Caco-2 (cell line): ENCODE results near the gene DNAH10. TPM values are rescaled to one million over a fixed set of nuclear protein-coding genes. Genes with fewer than 3 reads are reported as not detected.

Experiments used
- BruUV-seq: library from RNA; stranded (reverse); fragments of 400-500 nt; replicated peaks from 2 replicates; lab custom pipeline; 2021; lab: Mats Ljungman, UMichigan
- CTCF ChIA-PET: fragments of 300-600 bp; sonication (Branson Sonifier 250); formaldehyde crosslinking; loops from one replicate; lab custom pipeline; 2022; ENCODE audit warnings: antibody characterized with exemption; lab: Charles Lee
- POLR2A ChIA-PET: fragments of 300-600 bp; sonication (Branson Sonifier 250); formaldehyde crosslinking; loops from one replicate; lab custom pipeline; 2022; ENCODE audit warnings: antibody characterized with exemption; lab: Charles Lee
- DNase-seq, 2 experiments: peaks; one replicate each; pipeline versions ENCODE4 v3.0.0 to v3.0.0-alpha.2; 2020 to 2022
- H3K27me3 ChIP-seq: replicated peaks from 2 replicates; pipeline ENCODE4 v1.6.0; 2011; ENCODE audit warnings: low read length; ENCODE audit not compliant: control insufficient read depth, insufficient read depth
- H3K36me3 ChIP-seq: 2 replicates; pipeline ENCODE4 v1.5.1; 2011; ENCODE audit warnings: low read length; ENCODE audit not compliant: control insufficient read depth, insufficient read depth
- H3K4me1 ChIP-seq: fragments of 250-450 bp; sonication (Bioruptor Pico); 2 replicates; pipeline ENCODE4 v1.5.1; 2020; ENCODE audit warnings: mild to moderate bottlenecking
- H3K4me3 ChIP-seq: 2 replicates; pipeline ENCODE4 v1.5.1; 2011; ENCODE audit warnings: low read depth, mild to moderate bottlenecking, control low read depth, low read length
- H3K9me3 ChIP-seq: fragments of 250-450 bp; sonication (Bioruptor Pico); 2 replicates; pipeline ENCODE4 v1.5.1; 2020; ENCODE audit warnings: mild to moderate bottlenecking, moderate library complexity
- H3K27ac Mint-ChIP-seq: one replicate; pipeline ENCODE4 v1.8.0; 2022; ENCODE audit warnings: mixed read lengths; ENCODE audit not compliant: unreplicated experiment
- H3K27me3 Mint-ChIP-seq: one replicate; pipeline ENCODE4 v1.8.0; 2022; ENCODE audit warnings: mixed read lengths; ENCODE audit not compliant: insufficient read depth, unreplicated experiment
- H3K36me3 Mint-ChIP-seq: one replicate; pipeline ENCODE4 v1.8.0; 2022; ENCODE audit warnings: mild to moderate bottlenecking, mixed read lengths; ENCODE audit not compliant: insufficient read depth, unreplicated experiment
- H3K4me1 Mint-ChIP-seq: one replicate; pipeline ENCODE4 v1.8.0; 2022; ENCODE audit warnings: low read depth, mixed read lengths; ENCODE audit not compliant: unreplicated experiment
- H3K4me3 Mint-ChIP-seq: one replicate; pipeline ENCODE4 v1.8.0; 2022; ENCODE audit warnings: mild to moderate bottlenecking, moderate library complexity, mixed read lengths; ENCODE audit not compliant: unreplicated experiment
- H3K9me3 Mint-ChIP-seq: one replicate; pipeline ENCODE4 v1.8.0; 2022; ENCODE audit warnings: mixed read lengths; ENCODE audit not compliant: unreplicated experiment
- intact Hi-C: fragments of 100-400 bp; cut with micrococcal nuclease; formaldehyde crosslinking; loops from one replicate; pipeline ENCODE4 v1.10.0; 2022; ENCODE audit not compliant: unreplicated experiment
- total RNA-seq: library from RNA; stranded (reverse); gene quantifications from 2 replicates; pipeline ENCODE4 v1.2.3, GENCODE V29; 2022
- TF ChIP-seq, protein P1 (sequence below), 2 experiments: fragments of 200-600 bp in 1 of 2; IDR thresholded peaks; 1 replicate in 1 of 2; 2 replicates in 1 of 2; pipeline versions ENCODE4 v1.5.1 to v1.8.0; 2011 to 2022; ENCODE audit warnings: antibody characterized with exemption in 1 of 2, control low read depth in 1 of 2, inconsistent platforms in 1 of 2, low read depth in 1 of 2, low read length in 1 of 2, mild to moderate bottlenecking in 1 of 2, moderate library complexity in 1 of 2; ENCODE audit not compliant: insufficient read depth in 1 of 2, severe bottlenecking in 1 of 2, unreplicated experiment in 1 of 2

DNAH10 gene
- total RNA-seq, 1 experiment from 2014 or later, result 0.45 TPM

GRCh38 chr12:123938679-123939480 lies 176.8 kb downstream of the DNAH10 start:
- Mint-ChIP-seq H3K9me3 (no peaks in the 10 kb centered on the region), H3K4me3 (no peak overlapping the region), H3K4me1 (peaks cover 11% of the 10 kb centered on the region), H3K36me3 (peaks cover 22% of the 10 kb centered on the region), H3K27me3 (no peaks in the 10 kb centered on the region), H3K27ac (peak overlapping the region; percentile 17)
- ChIA-PET POLR2A (no interaction called here), CTCF (interaction anchor here (1.0 kb wide), 1 partner anchor 34 kb away, joined by 3 read pairs; the partner anchor contains the start of genes CCDC92 and ZNF664)
- TF ChIP-seq, protein P1, sequence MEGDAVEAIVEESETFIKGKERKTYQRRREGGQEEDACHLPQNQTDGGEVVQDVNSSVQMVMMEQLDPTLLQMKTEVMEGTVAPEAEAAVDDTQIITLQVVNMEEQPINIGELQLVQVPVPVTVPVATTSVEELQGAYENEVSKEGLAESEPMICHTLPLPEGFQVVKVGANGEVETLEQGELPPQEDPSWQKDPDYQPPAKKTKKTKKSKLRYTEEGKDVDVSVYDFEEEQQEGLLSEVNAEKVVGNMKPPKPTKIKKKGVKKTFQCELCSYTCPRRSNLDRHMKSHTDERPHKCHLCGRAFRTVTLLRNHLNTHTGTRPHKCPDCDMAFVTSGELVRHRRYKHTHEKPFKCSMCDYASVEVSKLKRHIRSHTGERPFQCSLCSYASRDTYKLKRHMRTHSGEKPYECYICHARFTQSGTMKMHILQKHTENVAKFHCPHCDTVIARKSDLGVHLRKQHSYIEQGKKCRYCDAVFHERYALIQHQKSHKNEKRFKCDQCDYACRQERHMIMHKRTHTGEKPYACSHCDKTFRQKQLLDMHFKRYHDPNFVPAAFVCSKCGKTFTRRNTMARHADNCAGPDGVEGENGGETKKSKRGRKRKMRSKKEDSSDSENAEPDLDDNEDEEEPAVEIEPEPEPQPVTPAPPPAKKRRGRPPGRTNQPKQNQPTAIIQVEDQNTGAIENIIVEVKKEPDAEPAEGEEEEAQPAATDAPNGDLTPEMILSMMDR (IDR thresholded peaks at IDR 0.05; ENCODE audit: insufficient read depth in 1 of 2, low read depth in 1 of 2, low read length in 1 of 2, severe bottlenecking in 1 of 2, unreplicated experiment in 1 of 2), result peak in 1 of 2 experiments; percentile 37
- intact Hi-C loops, result no loop called here
- peak in 1 of 2 experiments; percentile 31 for DNase-seq
- BruUV-seq, result no TSS peak
- no peak overlapping the region for H3K4me3 ChIP-seq
- H3K9me3 ChIP-seq, result peaks cover 4% of the 10 kb centered on the region; the same call in 1 of the 2 replicates
- no peaks in the 10 kb centered on the region for H3K27me3 ChIP-seq
- H3K36me3 ChIP-seq, result peaks cover 1% of the 10 kb centered on the region
- H3K4me1 ChIP-seq, result no peaks in the 10 kb centered on the region

- Histone ChIP-seq H3K4me1 (no peaks in the 10 kb centered on the region), H3K36me3 (peaks cover 1% of the 10 kb centered on the region), H3K4me3 (no peak overlapping the region), H3K9me3 (peaks cover 4% of the 10 kb centered on the region; the same call in 1 of the 2 replicates), H3K27me3 (no peaks in the 10 kb centered on the region)
- intact Hi-C loops, result no loop called here
- CTCF ChIA-PET, result no interaction called here
- Mint-ChIP-seq H3K27me3 (no peaks in the 10 kb centered on the region), H3K4me3 (no peak overlapping the region), H3K27ac (no peak overlapping the region), H3K9me3 (no peaks in the 10 kb centered on the region), H3K4me1 (peaks cover 11% of the 10 kb centered on the region), H3K36me3 (peaks cover 22% of the 10 kb centered on the region)
- TF ChIP-seq, protein P1 (IDR thresholded peaks at IDR 0.05; ENCODE audit: insufficient read depth in 1 of 2, low read depth in 1 of 2, low read length in 1 of 2, severe bottlenecking in 1 of 2, unreplicated experiment in 1 of 2), result no peak
- POLR2A ChIA-PET, result no interaction called here
- peak in 1 of 2 experiments; percentile 14 for DNase-seq
- no TSS peak for BruUV-seq
Observed at GRCh38 chr12:123939716-123940626, 177.9 kb downstream of the DNAH10 start.

DNA sequence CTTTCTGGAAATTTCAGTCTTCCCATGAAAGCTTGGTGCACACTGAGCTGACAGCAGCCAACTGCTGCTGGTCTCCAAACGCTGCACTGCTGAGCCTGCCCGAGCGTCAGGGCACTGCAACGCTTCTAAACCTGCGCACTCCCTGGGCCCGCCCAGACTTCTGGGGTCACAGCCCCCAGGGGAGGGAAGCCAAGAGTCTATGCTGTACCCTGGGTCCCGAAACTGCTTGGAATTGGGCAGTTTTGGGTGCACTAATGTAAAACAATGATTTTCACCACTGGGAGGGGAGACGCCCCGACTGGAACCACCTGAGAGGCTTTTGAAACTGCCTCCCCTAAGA lies 178.5 kb downstream of the DNAH10 start:
- ChIA-PET CTCF (no interaction called here), POLR2A (no interaction called here)
- no peak overlapping the region for H3K4me3 ChIP-seq
- Mint-ChIP-seq H3K9me3 (no peaks in the 10 kb centered on the region), H3K4me1 (peaks cover 11% of the 10 kb centered on the region), H3K4me3 (no peak overlapping the region), H3K36me3 (peaks cover 22% of the 10 kb centered on the region), H3K27me3 (no peaks in the 10 kb centered on the region), H3K27ac (no peak overlapping the region)
- BruUV-seq, result no TSS peak
- no peaks in the 10 kb centered on the region for H3K4me1 ChIP-seq
- TF ChIP-seq, protein P1 (IDR thresholded peaks at IDR 0.05; ENCODE audit: insufficient read depth in 1 of 2, low read depth in 1 of 2, low read length in 1 of 2, severe bottlenecking in 1 of 2, unreplicated experiment in 1 of 2), result no peak
- peak in 1 of 2 experiments; percentile 7 for DNase-seq
- peaks cover 1% of the 10 kb centered on the region for H3K36me3 ChIP-seq
- H3K27me3 ChIP-seq, result no peaks in the 10 kb centered on the region
- intact Hi-C loops, result no loop called here
- peaks cover 4% of the 10 kb centered on the region; the same call in 1 of the 2 replicates for H3K9me3 ChIP-seq
